Duodenal mucosa (tissue), 2 donors: ENCODE data around the gene PCP2.
"Not testable (repeated sequence)": the region's sequence is repeated elsewhere in the genome, so short reads cannot be mapped to it uniquely, and the experiment has no call there.

ENCODE experiments used
- H3K27ac ChIP-seq: one replicate; pipeline ENCODE4 v1.7.0; 2013; ENCODE audit warnings: low read depth, low read length
- H3K27me3 ChIP-seq, 2 donors: one replicate each; pipeline ENCODE4 v1.7.0; 2013; ENCODE audit warnings: low read length in 2 of 2, control low read depth in 1 of 2; ENCODE audit not compliant: insufficient read depth in 2 of 2, control insufficient read depth in 1 of 2
- H3K36me3 ChIP-seq, 2 donors: one replicate each; pipeline ENCODE4 v1.7.0; 2013; ENCODE audit warnings: low read length in 2 of 2, control low read depth in 1 of 2; ENCODE audit not compliant: insufficient read depth in 2 of 2, control insufficient read depth in 1 of 2
- H3K4me1 ChIP-seq, 2 donors: one replicate each; pipeline ENCODE4 v1.7.0; 2013; ENCODE audit warnings: low read length in 2 of 2, control low read depth in 1 of 2; ENCODE audit not compliant: insufficient read depth in 2 of 2, control insufficient read depth in 1 of 2
- H3K4me3 ChIP-seq, 2 donors: one replicate each; pipeline ENCODE4 v1.7.0; 2013; ENCODE audit warnings: low read length in 2 of 2, low read depth in 1 of 2
- H3K9ac ChIP-seq, 2 donors: one replicate each; pipeline ENCODE4 v1.7.0; 2013; ENCODE audit warnings: low read length in 2 of 2, low read depth in 1 of 2
- H3K9me3 ChIP-seq, 2 donors: one replicate each; pipeline ENCODE4 v1.7.0; 2013; ENCODE audit warnings: low read length in 2 of 2, control low read depth in 1 of 2; ENCODE audit not compliant: control insufficient read depth in 1 of 2

Gene PCP2

GRCh38 chr19:7645656-7646425 is 12.3 kb upstream of the PCP2 start:
- Histone ChIP-seq H3K4me3 (no peak overlapping the region), H3K36me3 (peaks cover 0 to 28% of the 10 kb centered on the region in 2 donors), H3K27me3 (no peaks in the 10 kb centered on the region), H3K4me1 (no peaks in the 10 kb centered on the region), H3K9me3 (no peaks in the 10 kb centered on the region), H3K9ac (no peak overlapping the region), H3K27ac (no peak overlapping the region)

GRCh38 chr19:7645163-7645562 is 11.6 kb upstream of the PCP2 start:
- H3K4me1 ChIP-seq = peaks cover 0 to 3% of the 10 kb centered on the region in 2 donors
- no peak overlapping the region for H3K4me3 ChIP-seq
- H3K9ac ChIP-seq = no peak overlapping the region
- no peaks in the 10 kb centered on the region for H3K9me3 ChIP-seq
- H3K27me3 ChIP-seq = peaks cover 0 to 3% of the 10 kb centered on the region in 2 donors
- H3K27ac ChIP-seq = no peak overlapping the region
- H3K36me3 ChIP-seq = peaks cover 0 to 32% of the 10 kb centered on the region in 2 donors

GRCh38 chr19:7644550-7644877 is 11.0 kb upstream of the PCP2 start:
- no peak overlapping the region for H3K9ac ChIP-seq
- peaks cover 0 to 7% of the 10 kb centered on the region in 2 donors for H3K27me3 ChIP-seq
- H3K36me3 ChIP-seq = peaks cover 0 to 38% of the 10 kb centered on the region in 2 donors
- H3K9me3 ChIP-seq = peaks cover 0 to 2% of the 10 kb centered on the region in 2 donors
- no peak overlapping the region for H3K4me3 ChIP-seq
- no peak overlapping the region for H3K27ac ChIP-seq
- peaks cover 0 to 9% of the 10 kb centered on the region in 2 donors for H3K4me1 ChIP-seq

GRCh38 chr19:7643629-7644549 is 10.4 kb upstream of the PCP2 start:
- not testable (repeated sequence) for H3K9ac ChIP-seq, H3K27ac ChIP-seq, H3K4me3 ChIP-seq, H3K9me3 ChIP-seq, H3K27me3 ChIP-seq, H3K4me1 ChIP-seq
- peaks cover 0 to 38% of the 10 kb centered on the region in 2 donors for H3K36me3 ChIP-seq

GRCh38 chr19:7643031-7643415 is 9.5 kb upstream of the PCP2 start:
- Histone ChIP-seq H3K36me3 (peaks cover 0 to 35% of the 10 kb centered on the region in 2 donors), H3K9ac (no peak overlapping the region), H3K4me1 (peaks cover 2 to 15% of the 10 kb centered on the region in 2 donors), H3K27ac (no peak overlapping the region), H3K27me3 (peaks cover 0 to 7% of the 10 kb centered on the region in 2 donors), H3K9me3 (peaks cover 0 to 2% of the 10 kb centered on the region in 2 donors), H3K4me3 (no peak overlapping the region)

- Histone ChIP-seq H3K9ac (no peak overlapping the region), H3K27ac (no peak overlapping the region), H3K36me3 (peaks cover 0 to 35% of the 10 kb centered on the region in 2 donors), H3K4me3 (no peak overlapping the region), H3K4me1 (peaks cover 6 to 20% of the 10 kb centered on the region in 2 donors), H3K9me3 (peaks cover 0 to 2% of the 10 kb centered on the region in 2 donors), H3K27me3 (peaks cover 0 to 7% of the 10 kb centered on the region in 2 donors)
Observed at GRCh38 chr19:7642295-7643030, 8.9 kb upstream of the PCP2 start.

- H3K27ac ChIP-seq = no peak overlapping the region
- H3K4me1 ChIP-seq = peaks cover 6 to 23% of the 10 kb centered on the region in 2 donors
- no peak overlapping the region for H3K9ac ChIP-seq
- no peak overlapping the region for H3K4me3 ChIP-seq
- peaks cover 0 to 7% of the 10 kb centered on the region in 2 donors for H3K27me3 ChIP-seq
- peaks cover 0 to 35% of the 10 kb centered on the region in 2 donors for H3K36me3 ChIP-seq
- H3K9me3 ChIP-seq = peaks cover 0 to 2% of the 10 kb centered on the region in 2 donors
Observed at GRCh38 chr19:7641290-7642276, 8.1 kb upstream of the PCP2 start.

- H3K27me3 ChIP-seq = peaks cover 0 to 7% of the 10 kb centered on the region in 2 donors
- H3K36me3 ChIP-seq = peaks cover 0 to 35% of the 10 kb centered on the region in 2 donors
- H3K9me3 ChIP-seq = peaks cover 0 to 2% of the 10 kb centered on the region in 2 donors
- no peak overlapping the region for H3K9ac ChIP-seq
- no peak overlapping the region for H3K4me3 ChIP-seq
- H3K27ac ChIP-seq = no peak overlapping the region
- peaks cover 6 to 29% of the 10 kb centered on the region in 2 donors for H3K4me1 ChIP-seq
Observed at GRCh38 chr19:7640803-7641202, 7.3 kb upstream of the PCP2 start.

GRCh38 chr19:7639863-7640348 is 6.4 kb upstream of the PCP2 start:
- H3K9me3 ChIP-seq = peaks cover 0 to 2% of the 10 kb centered on the region in 2 donors
- H3K9ac ChIP-seq = no peak overlapping the region
- peaks cover 0 to 27% of the 10 kb centered on the region in 2 donors for H3K36me3 ChIP-seq
- H3K4me3 ChIP-seq = peak overlapping the region in 1 of 2 donors; percentile 21
- H3K27ac ChIP-seq = no peak overlapping the region
- peaks cover 0 to 7% of the 10 kb centered on the region in 2 donors for H3K27me3 ChIP-seq
- peaks cover 6 to 29% of the 10 kb centered on the region in 2 donors for H3K4me1 ChIP-seq
